H9 (cell line): ENCODE data around the gene RASA4B. TPM values are rescaled to one million over a fixed set of nuclear protein-coding genes. Genes with fewer than 3 reads are reported as not detected.
"Not testable (repeated sequence)": the region's sequence is repeated elsewhere in the genome, so short reads cannot be mapped to it uniquely, and the experiment has no call there.

Experiments
- DNase-seq: peaks from one replicate; pipeline ENCODE4 v3.0.0-alpha.2; 2017
- H2AFZ ChIP-seq: one replicate; pipeline ENCODE4 v1.6.1; 2013; ENCODE audit warnings: mild to moderate bottlenecking, low read length, control low read depth, moderate library complexity
- H2AK5ac ChIP-seq: 2 replicates; pipeline ENCODE4 v1.6.1; 2013; ENCODE audit warnings: low read length, control low read depth, mixed read lengths; ENCODE audit not compliant: insufficient read length
- H2BK120ac ChIP-seq: one replicate; pipeline ENCODE4 v1.6.1; 2013; ENCODE audit warnings: low read depth, mild to moderate bottlenecking, low read length, control low read depth, inconsistent platforms; ENCODE audit not compliant: poor library complexity, severe bottlenecking
- H2BK12ac ChIP-seq: 2 replicates; pipeline ENCODE4 v1.6.1; 2013; ENCODE audit warnings: low read length, control low read depth, mixed read lengths, low read depth; ENCODE audit not compliant: insufficient read length
- H2BK15ac ChIP-seq: 2 replicates; pipeline ENCODE4 v1.6.1; 2013; ENCODE audit warnings: low read depth, low read length, control low read depth
- H2BK20ac ChIP-seq: one replicate; pipeline ENCODE4 v1.6.1; 2013; ENCODE audit warnings: low read depth, mild to moderate bottlenecking, low read length, control low read depth, inconsistent platforms; ENCODE audit not compliant: poor library complexity, severe bottlenecking
- H2BK5ac ChIP-seq: 2 replicates; pipeline ENCODE4 v1.6.1; 2013; ENCODE audit warnings: low read length, control low read depth, mixed read lengths; ENCODE audit not compliant: insufficient read length
- H3K14ac ChIP-seq: 2 replicates; pipeline ENCODE4 v1.6.1; 2013; ENCODE audit warnings: low read length, control low read depth; ENCODE audit not compliant: insufficient read depth
- H3K18ac ChIP-seq: 2 replicates; pipeline ENCODE4 v1.6.1; 2013; ENCODE audit warnings: low read depth, mild to moderate bottlenecking, mixed read lengths, low read length, control low read depth; ENCODE audit not compliant: insufficient read length
- H3K23ac ChIP-seq: 2 replicates; pipeline ENCODE4 v1.6.1; 2013; ENCODE audit warnings: low read length, control low read depth, mixed read lengths, low read depth; ENCODE audit not compliant: insufficient read length
- H3K23me2 ChIP-seq: 2 replicates; pipeline ENCODE4 v1.6.1; 2013; ENCODE audit warnings: low read depth, mild to moderate bottlenecking, mixed read lengths, low read length, control low read depth; ENCODE audit not compliant: insufficient read length, poor library complexity, severe bottlenecking
- H3K27ac ChIP-seq: 2 replicates; pipeline ENCODE4 v1.5.1; 2013; ENCODE audit warnings: low read length, control low read depth, mixed read lengths, low read depth; ENCODE audit not compliant: insufficient read length
- H3K27me3 ChIP-seq: 2 replicates; pipeline ENCODE4 v1.6.1; 2013; ENCODE audit warnings: low read length, control low read depth, inconsistent platforms; ENCODE audit not compliant: insufficient read depth
- H3K4ac ChIP-seq: 2 replicates; pipeline ENCODE4 v1.6.1; 2013; ENCODE audit warnings: low read depth, mild to moderate bottlenecking, control low read depth, inconsistent platforms, low read length, moderate library complexity
- H3K4me1 ChIP-seq: 2 replicates; pipeline ENCODE4 v1.6.1; 2013; ENCODE audit warnings: low read length, control low read depth, inconsistent platforms; ENCODE audit not compliant: insufficient read depth
- H3K4me2 ChIP-seq: 2 replicates; pipeline ENCODE4 v1.6.1; 2013; ENCODE audit warnings: low read length, control low read depth, mixed read lengths; ENCODE audit not compliant: insufficient read length, insufficient read depth
- H3K56ac ChIP-seq: 2 replicates; pipeline ENCODE4 v1.6.1; 2013; ENCODE audit warnings: low read depth, mild to moderate bottlenecking, mixed read lengths, low read length, control low read depth; ENCODE audit not compliant: insufficient read length
- H3K79me1 ChIP-seq: 2 replicates; pipeline ENCODE4 v1.6.1; 2013; ENCODE audit warnings: low read depth, mild to moderate bottlenecking, moderate library complexity, low read length, control low read depth, inconsistent platforms; ENCODE audit not compliant: insufficient read depth, poor library complexity, severe bottlenecking
- H3K79me2 ChIP-seq: 2 replicates; pipeline ENCODE4 v1.6.1; 2013; ENCODE audit warnings: low read length, control low read depth, inconsistent platforms; ENCODE audit not compliant: insufficient read depth
- H3K9ac ChIP-seq: 2 replicates; pipeline ENCODE4 v1.6.1; 2013; ENCODE audit warnings: low read length, control low read depth, mixed read lengths; ENCODE audit not compliant: insufficient read length; ENCODE audit errors: extremely low read depth
- H3K9me3 ChIP-seq: one replicate; pipeline ENCODE4 v1.6.1; 2013; ENCODE audit warnings: low read depth, low read length, inconsistent platforms; ENCODE audit not compliant: control insufficient read depth
- H3T11ph ChIP-seq: one replicate; pipeline ENCODE4 v1.6.1; 2013; ENCODE audit warnings: mild to moderate bottlenecking, low read length, control low read depth, inconsistent platforms
- H4K20me1 ChIP-seq: one replicate; pipeline ENCODE4 v1.6.1; 2013; ENCODE audit not compliant: control insufficient read depth, insufficient read length, insufficient read depth
- H4K5ac ChIP-seq: 2 replicates; pipeline ENCODE4 v1.6.1; 2013; ENCODE audit warnings: low read depth, mild to moderate bottlenecking, mixed read lengths, low read length, control low read depth; ENCODE audit not compliant: insufficient read length
- H4K8ac ChIP-seq: replicated peaks from 2 replicates; pipeline ENCODE4 v1.6.1; 2013; ENCODE audit warnings: low read length, control low read depth, mixed read lengths, low read depth; ENCODE audit not compliant: insufficient read length
- H4K91ac ChIP-seq: 2 replicates; pipeline ENCODE4 v1.6.1; 2013; ENCODE audit warnings: low read depth, mild to moderate bottlenecking, moderate library complexity, mixed read lengths, low read length, control low read depth; ENCODE audit not compliant: insufficient read length
- H3K27ac Mint-ChIP-seq, 3 experiments: 2 replicates in 2 of 3; 3 replicates in 1 of 3; pipeline ENCODE4 v1.8.0; 2020 to 2021; ENCODE audit warnings: mixed read lengths in 3 of 3, mild to moderate bottlenecking in 1 of 3, moderate library complexity in 1 of 3
- H3K27me3 Mint-ChIP-seq: 2 replicates; pipeline ENCODE4 v1.8.0; 2021; ENCODE audit warnings: low read depth, mild to moderate bottlenecking, moderate library complexity, mixed read lengths
- H3K36me3 Mint-ChIP-seq, 3 experiments: 2 replicates in 2 of 3; 3 replicates in 1 of 3; pipeline ENCODE4 v1.8.0; 2020 to 2021; ENCODE audit warnings: low read depth in 3 of 3, mixed read lengths in 3 of 3; ENCODE audit not compliant: insufficient read depth in 1 of 3
- H3K4me1 Mint-ChIP-seq, 2 experiments: 2 replicates each; pipeline ENCODE4 v1.8.0; 2020; ENCODE audit warnings: mixed read lengths in 2 of 2
- H3K4me3 Mint-ChIP-seq, 2 experiments: 2 replicates in 1 of 2; 3 replicates in 1 of 2; pipeline ENCODE4 v1.8.0; 2020 to 2021; ENCODE audit warnings: mild to moderate bottlenecking in 2 of 2, mixed read lengths in 2 of 2, moderate library complexity in 1 of 2
- H3K9me3 Mint-ChIP-seq, 2 experiments: 2 replicates in 1 of 2; 3 replicates in 1 of 2; pipeline ENCODE4 v1.8.0; 2020; ENCODE audit warnings: mild to moderate bottlenecking in 2 of 2, mixed read lengths in 2 of 2, moderate library complexity in 1 of 2
- WGBS: extraction: QIAGEN DNeasy Blood & Tissue Kit; methylation state at CpG from one replicate; pipeline ENCODE4 v1.1.7; 2013; ENCODE audit warnings: missing lambda C conversion rate, low lambda C conversion rate, mixed read lengths; ENCODE audit not compliant: insufficient read length; ENCODE audit errors: extremely low coverage; 5-methylcytosine and 5-hydroxymethylcytosine counted together
- total RNA-seq: library from RNA; stranded (reverse); gene quantifications from 2 replicates; pipeline ENCODE4 v1.2.1, GENCODE V29; 2021

RASA4B gene
- total RNA-seq, 1 experiment from 2014 or later = 3.7 TPM

DNA sequence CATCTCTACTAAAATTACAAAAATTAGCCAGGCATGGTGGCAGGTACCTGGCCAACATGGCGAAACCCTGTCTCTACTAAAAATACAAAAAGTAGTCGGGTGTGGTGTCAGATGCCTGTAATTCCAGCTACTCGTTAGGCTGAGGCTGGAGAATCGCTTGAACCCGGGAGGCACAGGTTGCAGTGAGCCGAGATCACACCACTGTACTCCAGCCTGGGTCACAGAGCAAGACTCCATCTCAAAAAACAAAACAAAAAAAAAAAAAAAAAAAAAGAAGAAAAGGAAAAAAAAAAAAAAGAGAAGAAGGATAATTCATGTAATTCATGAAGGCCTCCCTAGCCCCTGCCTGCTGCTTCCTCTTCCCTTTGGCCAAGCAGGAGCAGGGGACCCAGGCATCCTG, 23.0 kb upstream of the RASA4B start:
- not testable (repeated sequence) for H3K79me2 ChIP-seq, H3T11ph ChIP-seq, H2AFZ ChIP-seq, H3K79me1 ChIP-seq, H3K27me3 Mint-ChIP-seq, H3K36me3 Mint-ChIP-seq, H3K23me2 ChIP-seq, H2BK5ac ChIP-seq, H3K27me3 ChIP-seq, H3K27ac ChIP-seq, H3K9me3 Mint-ChIP-seq, H2AK5ac ChIP-seq, H3K9me3 ChIP-seq, H3K23ac ChIP-seq, H2BK12ac ChIP-seq, H3K56ac ChIP-seq, H3K4me3 Mint-ChIP-seq, H4K91ac ChIP-seq, H3K4me1 ChIP-seq, H3K4me1 Mint-ChIP-seq, H2BK15ac ChIP-seq, H3K18ac ChIP-seq, H3K4me2 ChIP-seq, H3K27ac Mint-ChIP-seq, H3K14ac ChIP-seq, H4K8ac ChIP-seq, H4K5ac ChIP-seq, H3K9ac ChIP-seq, H4K20me1 ChIP-seq, H3K4ac ChIP-seq, H2BK20ac ChIP-seq, DNase-seq, H2BK120ac ChIP-seq
- WGBS = no CpG with 5 or more reads among the region's 6 CpGs

DNA sequence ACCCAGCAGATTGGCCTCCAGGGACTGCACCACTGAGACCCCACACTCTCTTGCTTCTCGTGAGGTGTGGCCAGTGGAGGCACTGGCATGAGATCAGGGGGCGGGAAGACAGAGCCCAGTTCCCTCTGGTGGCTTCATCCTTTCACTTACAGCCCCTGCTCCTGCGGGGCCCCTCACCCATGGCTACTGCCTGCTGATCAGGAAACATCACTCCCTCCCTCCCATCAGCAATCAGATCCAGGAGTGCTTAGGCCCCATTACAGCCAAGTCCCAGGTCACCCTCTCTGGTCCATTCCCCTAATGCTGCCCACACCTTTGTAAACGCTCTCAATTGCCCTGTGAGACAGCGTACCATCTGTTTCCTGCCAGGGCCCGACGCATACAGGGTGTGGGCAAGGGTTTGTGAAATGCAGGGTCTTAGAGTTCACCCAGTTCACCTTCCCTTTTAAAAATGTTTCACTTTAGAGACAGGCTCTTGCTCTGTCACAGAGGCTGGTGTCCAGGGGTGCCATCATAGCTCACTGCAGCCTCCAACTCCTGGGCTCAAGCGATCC, 17.6 kb upstream of the RASA4B start:
- DNase-seq, H2BK120ac ChIP-seq, H3K4me3 Mint-ChIP-seq, H3K4me1 Mint-ChIP-seq, H4K5ac ChIP-seq, H3K9ac ChIP-seq, H3K27ac Mint-ChIP-seq, H2AK5ac ChIP-seq, H3K9me3 Mint-ChIP-seq, H4K20me1 ChIP-seq, H4K8ac ChIP-seq, H2BK12ac ChIP-seq, H3K79me1 ChIP-seq, H3K56ac ChIP-seq, H3K27me3 ChIP-seq, H3K79me2 ChIP-seq, H2BK20ac ChIP-seq, H3K18ac ChIP-seq, H3K14ac ChIP-seq, H3K23ac ChIP-seq, H3T11ph ChIP-seq, H3K36me3 Mint-ChIP-seq, H3K9me3 ChIP-seq, H3K4me1 ChIP-seq, H3K4ac ChIP-seq, H3K4me2 ChIP-seq, H4K91ac ChIP-seq, H2BK5ac ChIP-seq, H3K23me2 ChIP-seq, H2AFZ ChIP-seq, H3K27ac ChIP-seq, H3K27me3 Mint-ChIP-seq, H2BK15ac ChIP-seq: not testable (repeated sequence)
- WGBS = no CpG with 5 or more reads among the region's 8 CpGs
